Neutrophil (primary cell): ENCODE results near the gene PRR35.

Experiments
- H3K27ac ChIP-seq: fragments of 200-600 bp; sonication (generic); 2 replicates; pipeline ENCODE4 v1.5.1; 2016; ENCODE audit warnings: mild to moderate bottlenecking, moderate library complexity
- H3K27me3 ChIP-seq: fragments of 200-600 bp; sonication (generic); 2 replicates; pipeline ENCODE4 v1.6.0; 2016; ENCODE audit warnings: mild to moderate bottlenecking
- H3K36me3 ChIP-seq: fragments of 200-600 bp; sonication (generic); 2 replicates; pipeline ENCODE4 v1.5.1; 2017
- H3K4me1 ChIP-seq, 2 experiments: fragments of 200-600 bp in 1 of 2; sonication (generic) in 1 of 2; 1 replicate in 1 of 2; 2 replicates in 1 of 2; pipeline versions ENCODE4 v1.5.1 to v1.6.1; 2013 to 2016; ENCODE audit warnings: low read depth in 1 of 2, low read length in 1 of 2, mild to moderate bottlenecking in 1 of 2, moderate library complexity in 1 of 2; ENCODE audit not compliant: control insufficient read depth in 1 of 2, insufficient read depth in 1 of 2
- H3K4me3 ChIP-seq, 2 experiments: fragments of 200-600 bp in 1 of 2; sonication (generic) in 1 of 2; 1 replicate in 1 of 2; 2 replicates in 1 of 2; pipeline ENCODE4 v1.5.1; 2013 to 2016; ENCODE audit warnings: low read depth in 1 of 2, low read length in 1 of 2, mild to moderate bottlenecking in 1 of 2, moderate library complexity in 1 of 2
- H3K9me3 ChIP-seq: fragments of 200-600 bp; sonication (generic); 2 replicates; pipeline ENCODE4 v1.5.1; 2016
- CTCF ChIP-seq: fragments of 200-600 bp; sonication (generic); IDR thresholded peaks from 2 replicates; pipeline ENCODE4 v1.5.1; 2016; ENCODE audit warnings: antibody characterized with exemption

PRR35 gene

GRCh38 chr16:560204-560700, at the start of gene PRR35:
TSS of gene PRR35 (plus strand) at chr16:560394. CDS start at chr16:563295, 2,901 bp downstream.
- Histone ChIP-seq H3K27ac (no peak within 1 kb of the TSS), H3K4me1 (no peaks in the 10 kb centered on the region), H3K9me3 (no peaks in the 10 kb centered on the region), H3K36me3 (no peaks in the 10 kb centered on the region), H3K27me3 (peaks cover 65% of the 10 kb centered on the region), H3K4me3 (no peak within 1 kb of the TSS)
- no peak for TF ChIP-seq CTCF

GRCh38 chr16:512802-513201, 47.4 kb upstream of the PRR35 start:
- H3K4me1 ChIP-seq: no peaks in the 10 kb centered on the region
- H3K4me3 ChIP-seq: no peak overlapping the region
- no peaks in the 10 kb centered on the region for H3K9me3 ChIP-seq
- no peak overlapping the region for H3K27ac ChIP-seq
- peaks cover 9% of the 10 kb centered on the region for H3K36me3 ChIP-seq
- no peaks in the 10 kb centered on the region for H3K27me3 ChIP-seq
- TF ChIP-seq CTCF: no peak

- Histone ChIP-seq H3K4me3 (no peak overlapping the region), H3K4me1 (no peaks in the 10 kb centered on the region), H3K27ac (no peak overlapping the region), H3K36me3 (peaks cover 9% of the 10 kb centered on the region), H3K27me3 (no peaks in the 10 kb centered on the region), H3K9me3 (no peaks in the 10 kb centered on the region)
- no peak for TF ChIP-seq CTCF
These were observed 46.2 kb upstream of the PRR35 start for GRCh38 chr16:513950-514349.

- no peak overlapping the region for H3K4me3 ChIP-seq
- TF ChIP-seq CTCF: no peak
- no peaks in the 10 kb centered on the region for H3K9me3 ChIP-seq
- H3K36me3 ChIP-seq: peaks cover 14% of the 10 kb centered on the region
- no peaks in the 10 kb centered on the region for H3K27me3 ChIP-seq
- H3K4me1 ChIP-seq: no peaks in the 10 kb centered on the region
- no peak overlapping the region for H3K27ac ChIP-seq
These were observed 44.8 kb upstream of the PRR35 start for GRCh38 chr16:515175-515938.

- H3K36me3 ChIP-seq: peaks cover 14% of the 10 kb centered on the region
- H3K27ac ChIP-seq: no peak overlapping the region
- H3K4me1 ChIP-seq: no peaks in the 10 kb centered on the region
- no peaks in the 10 kb centered on the region for H3K27me3 ChIP-seq
- no peak overlapping the region for H3K4me3 ChIP-seq
- H3K9me3 ChIP-seq: no peaks in the 10 kb centered on the region
- no peak for TF ChIP-seq CTCF
These were observed 44.3 kb upstream of the PRR35 start for GRCh38 chr16:515939-516226.
